HCT116 (cell line): ENCODE results near the gene CCBE1. TPM values are rescaled to one million over a fixed set of nuclear protein-coding genes. Genes with fewer than 3 reads are reported as not detected.

Source experiments
- ATAC-seq: fragments of 200-7000 bp; cut with Tn5 transposase; 2 replicates; pipeline ENCODE4 v1.9.1; 2020; ENCODE audit warnings: mild to moderate bottlenecking, moderate library complexity
- BruUV-seq: library from RNA; stranded (reverse); fragments of 400-500 nt; replicated peaks from 2 replicates; lab custom pipeline; 2021; lab: Mats Ljungman, UMichigan
- CTCF ChIA-PET: fragments of 300-600 bp; sonication (Branson Sonifier 250); formaldehyde crosslinking; loops from one replicate; lab custom pipeline; 2021; ENCODE audit warnings: antibody characterized with exemption; lab: Charles Lee
- POLR2A ChIA-PET: fragments of 300-600, 350-600 bp; sonication (Branson Sonifier 250); formaldehyde crosslinking; loops from one replicate; lab custom pipeline; 2021; ENCODE audit warnings: antibody characterized with exemption; lab: Charles Lee
- RAD21 ChIA-PET, 2 experiments: fragments of 300-600 bp; sonication (Branson Sonifier 250); formaldehyde crosslinking; loops; one replicate each; lab custom pipeline; 2023; ENCODE audit warnings: low total read pairs in 2 of 2; ENCODE audit not compliant: uncharacterized antibody in 2 of 2, unreplicated experiment in 2 of 2, low non-redundant PET in 1 of 2; lab: Charles Lee
- DNase-seq: peaks from one replicate; pipeline ENCODE4 v3.0.0-alpha.2; 2010; ENCODE audit warnings: low read depth, low spot score
- H2AFZ ChIP-seq: fragments of 200-600 bp; shearing (Covaris generic), sonication (generic); 2 replicates; pipeline ENCODE4 v1.6.1; 2017; ENCODE audit warnings: low read depth, mixed run types, mixed read lengths, antibody characterized with exemption, low read length; ENCODE audit not compliant: poor library complexity, severe bottlenecking
- H3K27ac ChIP-seq: 2 replicates; pipeline ENCODE4 v1.5.1; 2012; ENCODE audit warnings: low read depth, low read length
- H3K27me3 ChIP-seq: fragments of 200-600 bp; sonication (generic); 2 replicates; pipeline ENCODE4 v1.6.1; 2016; ENCODE audit warnings: mixed run types, low read length, mixed read lengths; ENCODE audit not compliant: insufficient read depth
- H3K36me3 ChIP-seq, 2 experiments: fragments of 200-500 bp in 1 of 2; fragments of 200-600 bp in 1 of 2; sonication (Bioruptor generic) in 1 of 2; sonication (generic) in 1 of 2; 2 replicates each; pipeline versions ENCODE4 v1.5.1 to v1.6.1; 2014 to 2016; ENCODE audit warnings: low read length in 2 of 2, inconsistent platforms in 1 of 2, mixed read lengths in 1 of 2, mixed run types in 1 of 2; ENCODE audit not compliant: insufficient read depth in 2 of 2, control insufficient read depth in 1 of 2
- H3K4me1 ChIP-seq, 2 experiments: fragments of 200-600 bp in 1 of 2; sonication (generic) in 1 of 2; 2 replicates each; pipeline versions ENCODE4 v1.5.1 to v1.6.1; 2012 to 2017; ENCODE audit warnings: low read length in 2 of 2, inconsistent platforms in 1 of 2, mild to moderate bottlenecking in 1 of 2, mixed read lengths in 1 of 2, mixed run types in 1 of 2, moderate library complexity in 1 of 2; ENCODE audit not compliant: insufficient read depth in 2 of 2, control insufficient read depth in 1 of 2
- H3K4me2 ChIP-seq: fragments of 200-600 bp; sonication (generic); 2 replicates; pipeline ENCODE4 v1.6.1; 2017; ENCODE audit warnings: mixed run types, low read length, mixed read lengths
- H3K4me3 ChIP-seq, 2 experiments: fragments of 200-600 bp in 1 of 2; sonication (generic) in 1 of 2; replicated peaks in 1 of 2; 2 replicates each; pipeline ENCODE4 v1.5.1; 2011 to 2016; ENCODE audit warnings: low read length in 2 of 2, control low read depth in 1 of 2, low read depth in 1 of 2, mild to moderate bottlenecking in 1 of 2, mixed read lengths in 1 of 2, mixed run types in 1 of 2
- H3K79me2 ChIP-seq: fragments of 200-600 bp; sonication (generic); 2 replicates; pipeline ENCODE4 v1.6.1; 2017; ENCODE audit warnings: mild to moderate bottlenecking, mixed run types, low read length, moderate library complexity, mixed read lengths; ENCODE audit not compliant: insufficient read depth
- H3K9ac ChIP-seq: fragments of 200-600 bp; sonication (generic); 2 replicates; pipeline ENCODE4 v1.6.1; 2016; ENCODE audit warnings: low read length, mixed read lengths
- H3K9me2 ChIP-seq: fragments of 200-600 bp; sonication (generic), shearing (Covaris generic); 2 replicates; pipeline ENCODE4 v1.6.1; 2017; ENCODE audit warnings: mixed run types, mild to moderate bottlenecking, moderate library complexity; ENCODE audit not compliant: insufficient read depth
- H3K9me3 ChIP-seq, 2 experiments: fragments of 200-500 bp in 1 of 2; fragments of 200-600 bp in 1 of 2; sonication (Bioruptor generic) in 1 of 2; sonication (generic) in 1 of 2; 2 replicates each; pipeline ENCODE4 v1.6.1; 2014 to 2017; ENCODE audit warnings: low read length in 2 of 2, mixed read lengths in 2 of 2, inconsistent platforms in 1 of 2, low read depth in 1 of 2, mild to moderate bottlenecking in 1 of 2, mixed run types in 1 of 2, moderate library complexity in 1 of 2; ENCODE audit not compliant: control insufficient read depth in 1 of 2, insufficient read depth in 1 of 2
- H4K20me1 ChIP-seq: fragments of 200-600 bp; sonication (generic), shearing (Covaris generic); 2 replicates; pipeline ENCODE4 v1.6.1; 2017; ENCODE audit warnings: mixed run types, mild to moderate bottlenecking, moderate library complexity; ENCODE audit not compliant: insufficient read depth
- ATF3 ChIP-seq: IDR thresholded peaks from 2 replicates; pipeline ENCODE4 v1.6.1; 2012
- CBX3 ChIP-seq: IDR thresholded peaks from 2 replicates; pipeline ENCODE4 v1.6.1; 2012; ENCODE audit warnings: low read depth
- CEBPB ChIP-seq: IDR thresholded peaks from 2 replicates; pipeline ENCODE4 v1.6.1; 2012; ENCODE audit warnings: low read depth
- ELF1 ChIP-seq: IDR thresholded peaks from 2 replicates; pipeline ENCODE4 v1.6.1; 2012; ENCODE audit warnings: low read depth, borderline replicate concordance
- EZH2 ChIP-seq: fragments of 200-600 bp; sonication (generic); IDR thresholded peaks from 2 replicates; pipeline ENCODE4 v1.6.1; 2017; ENCODE audit warnings: antibody characterized with exemption, mixed run types
- EZH2phosphoT487 ChIP-seq: fragments of 200-600 bp; IDR thresholded peaks from 2 replicates; pipeline ENCODE4 v1.6.1; 2018; ENCODE audit warnings: antibody characterized with exemption, borderline replicate concordance
- FOSL1 ChIP-seq: IDR thresholded peaks from 2 replicates; pipeline ENCODE4 v1.6.1; 2012; ENCODE audit warnings: low read depth
- JUND ChIP-seq: IDR thresholded peaks from 2 replicates; pipeline ENCODE4 v1.6.1; 2012
- MAX ChIP-seq: IDR thresholded peaks from 2 replicates; pipeline ENCODE4 v1.6.1; 2012
- POLR2A ChIP-seq: IDR thresholded peaks from 2 replicates; pipeline ENCODE4 v1.7.0; 2011; ENCODE audit warnings: borderline replicate concordance; ENCODE audit not compliant: insufficient read depth, insufficient read length; ENCODE audit errors: extremely low read depth
- POLR2AphosphoS5 ChIP-seq: IDR thresholded peaks from 2 replicates; pipeline ENCODE4 v1.6.1; 2011; ENCODE audit warnings: mild to moderate bottlenecking, low read depth, low read length, moderate library complexity
- RAD21 ChIP-seq: IDR thresholded peaks from 2 replicates; pipeline ENCODE4 v1.6.1; 2012; ENCODE audit warnings: low read depth, mild to moderate bottlenecking
- SP1 ChIP-seq: IDR thresholded peaks from 2 replicates; pipeline ENCODE4 v1.6.1; 2012; ENCODE audit warnings: low read depth
- SRF ChIP-seq: IDR thresholded peaks from 2 replicates; pipeline ENCODE4 v1.6.1; 2012; ENCODE audit warnings: low read depth
- TCF7L2 ChIP-seq: IDR thresholded peaks from 2 replicates; pipeline ENCODE4 v1.7.0; 2011; ENCODE audit warnings: borderline replicate concordance, inconsistent platforms; ENCODE audit not compliant: insufficient read depth, insufficient read length; ENCODE audit errors: extremely low read depth
- YY1 ChIP-seq: IDR thresholded peaks from 2 replicates; pipeline ENCODE4 v1.6.1; 2011; ENCODE audit warnings: low read length, low read depth, moderate library complexity, mild to moderate bottlenecking; ENCODE audit not compliant: insufficient replicate concordance; ENCODE audit errors: extremely low read depth
- ZFX ChIP-seq: fragments of 450-650 bp; IDR thresholded peaks from 2 replicates; pipeline ENCODE4 v1.6.1; 2017
- intact Hi-C: fragments of 100-400 bp; cut with micrococcal nuclease; formaldehyde crosslinking; loops from 2 replicates; pipeline ENCODE4 v1.10.0; 2022
- total RNA-seq: library from RNA; stranded (reverse); gene quantifications from one replicate; pipeline ENCODE4 v1.2.1, GENCODE V29; 2021; ENCODE audit not compliant: unreplicated experiment
- TF ChIP-seq, protein P1 (sequence below), 3 experiments: fragments of 200-600 bp in 1 of 3; sonication (generic) in 1 of 3; IDR thresholded peaks in 2 of 3; conservative IDR thresholded peaks in 1 of 3; 2 replicates each; pipeline ENCODE4 v1.5.1; 2012 to 2017; ENCODE audit warnings: low read depth in 2 of 3, low read length in 2 of 3, antibody characterized with exemption in 1 of 3, borderline replicate concordance in 1 of 3, control low read depth in 1 of 3, mild to moderate bottlenecking in 1 of 3, mixed read lengths in 1 of 3, mixed run types in 1 of 3, moderate library complexity in 1 of 3; ENCODE audit not compliant: insufficient read depth in 1 of 3
- TF ChIP-seq, protein P2 (sequence below): IDR thresholded peaks from 2 replicates; pipeline ENCODE4 v1.6.1; 2012; ENCODE audit warnings: low read depth

CCBE1 gene
- total RNA-seq, 1 experiment from 2014 or later: 0.84 TPM

DNA sequence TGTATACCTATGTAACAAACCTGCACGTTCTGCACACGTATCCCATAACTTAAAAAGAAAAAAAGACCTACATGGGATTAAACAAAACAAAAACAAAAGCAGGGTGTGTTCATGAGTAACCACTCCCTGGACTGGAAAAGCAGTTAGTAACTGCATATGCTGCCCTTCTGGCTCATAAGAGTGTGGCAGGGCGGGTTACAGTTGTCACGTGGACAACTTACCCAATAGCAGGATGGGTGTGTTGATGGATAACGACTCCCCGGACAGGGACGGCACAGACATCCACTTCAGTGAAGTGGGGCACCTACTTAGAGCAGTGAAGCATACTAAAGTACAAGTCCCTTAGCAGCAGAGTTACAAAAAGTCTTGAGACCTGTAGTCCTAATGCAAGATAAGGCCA lies 136.7 kb downstream of the CCBE1 start:
- no TSS peak for BruUV-seq
- H3K4me3 ChIP-seq: no peak overlapping the region

More for the DNA sequence above, 136.7 kb downstream of the CCBE1 start:
- Histone ChIP-seq H2AFZ (no peak overlapping the region), H3K9me3 (no peaks in the 10 kb centered on the region), H4K20me1 (no peaks in the 10 kb centered on the region), H3K9me2 (no peaks in the 10 kb centered on the region), H3K9ac (no peak overlapping the region), H3K4me2 (no peak overlapping the region), H3K27ac (no peak overlapping the region), H3K36me3 (no peaks in the 10 kb centered on the region), H3K79me2 (no peaks in the 10 kb centered on the region), H3K4me1 (no peaks in the 10 kb centered on the region), H3K27me3 (peaks cover 9% of the 10 kb centered on the region; the same call in 1 of the 2 replicates)
- no peak for TF ChIP-seq ZFX
- TF ChIP-seq EZH2phosphoT487: no peak
- TF ChIP-seq, protein P1, sequence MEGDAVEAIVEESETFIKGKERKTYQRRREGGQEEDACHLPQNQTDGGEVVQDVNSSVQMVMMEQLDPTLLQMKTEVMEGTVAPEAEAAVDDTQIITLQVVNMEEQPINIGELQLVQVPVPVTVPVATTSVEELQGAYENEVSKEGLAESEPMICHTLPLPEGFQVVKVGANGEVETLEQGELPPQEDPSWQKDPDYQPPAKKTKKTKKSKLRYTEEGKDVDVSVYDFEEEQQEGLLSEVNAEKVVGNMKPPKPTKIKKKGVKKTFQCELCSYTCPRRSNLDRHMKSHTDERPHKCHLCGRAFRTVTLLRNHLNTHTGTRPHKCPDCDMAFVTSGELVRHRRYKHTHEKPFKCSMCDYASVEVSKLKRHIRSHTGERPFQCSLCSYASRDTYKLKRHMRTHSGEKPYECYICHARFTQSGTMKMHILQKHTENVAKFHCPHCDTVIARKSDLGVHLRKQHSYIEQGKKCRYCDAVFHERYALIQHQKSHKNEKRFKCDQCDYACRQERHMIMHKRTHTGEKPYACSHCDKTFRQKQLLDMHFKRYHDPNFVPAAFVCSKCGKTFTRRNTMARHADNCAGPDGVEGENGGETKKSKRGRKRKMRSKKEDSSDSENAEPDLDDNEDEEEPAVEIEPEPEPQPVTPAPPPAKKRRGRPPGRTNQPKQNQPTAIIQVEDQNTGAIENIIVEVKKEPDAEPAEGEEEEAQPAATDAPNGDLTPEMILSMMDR (IDR thresholded peaks at IDR 0.05 in 2 of 3, conservative IDR thresholded peaks at IDR 0.05 in 1 of 3; ENCODE audit: borderline replicate concordance in 1 of 3, insufficient read depth in 1 of 3, low read depth in 2 of 3, low read length in 2 of 3): no peak
- TF ChIP-seq YY1: no peak
- no peak for TF ChIP-seq CBX3
- no peak for TF ChIP-seq EZH2
- TF ChIP-seq POLR2A: no peak
- no peak for TF ChIP-seq CEBPB
- no peak for TF ChIP-seq SP1
- TF ChIP-seq, protein P2, sequence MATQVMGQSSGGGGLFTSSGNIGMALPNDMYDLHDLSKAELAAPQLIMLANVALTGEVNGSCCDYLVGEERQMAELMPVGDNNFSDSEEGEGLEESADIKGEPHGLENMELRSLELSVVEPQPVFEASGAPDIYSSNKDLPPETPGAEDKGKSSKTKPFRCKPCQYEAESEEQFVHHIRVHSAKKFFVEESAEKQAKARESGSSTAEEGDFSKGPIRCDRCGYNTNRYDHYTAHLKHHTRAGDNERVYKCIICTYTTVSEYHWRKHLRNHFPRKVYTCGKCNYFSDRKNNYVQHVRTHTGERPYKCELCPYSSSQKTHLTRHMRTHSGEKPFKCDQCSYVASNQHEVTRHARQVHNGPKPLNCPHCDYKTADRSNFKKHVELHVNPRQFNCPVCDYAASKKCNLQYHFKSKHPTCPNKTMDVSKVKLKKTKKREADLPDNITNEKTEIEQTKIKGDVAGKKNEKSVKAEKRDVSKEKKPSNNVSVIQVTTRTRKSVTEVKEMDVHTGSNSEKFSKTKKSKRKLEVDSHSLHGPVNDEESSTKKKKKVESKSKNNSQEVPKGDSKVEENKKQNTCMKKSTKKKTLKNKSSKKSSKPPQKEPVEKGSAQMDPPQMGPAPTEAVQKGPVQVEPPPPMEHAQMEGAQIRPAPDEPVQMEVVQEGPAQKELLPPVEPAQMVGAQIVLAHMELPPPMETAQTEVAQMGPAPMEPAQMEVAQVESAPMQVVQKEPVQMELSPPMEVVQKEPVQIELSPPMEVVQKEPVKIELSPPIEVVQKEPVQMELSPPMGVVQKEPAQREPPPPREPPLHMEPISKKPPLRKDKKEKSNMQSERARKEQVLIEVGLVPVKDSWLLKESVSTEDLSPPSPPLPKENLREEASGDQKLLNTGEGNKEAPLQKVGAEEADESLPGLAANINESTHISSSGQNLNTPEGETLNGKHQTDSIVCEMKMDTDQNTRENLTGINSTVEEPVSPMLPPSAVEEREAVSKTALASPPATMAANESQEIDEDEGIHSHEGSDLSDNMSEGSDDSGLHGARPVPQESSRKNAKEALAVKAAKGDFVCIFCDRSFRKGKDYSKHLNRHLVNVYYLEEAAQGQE: no peak
- no peak for TF ChIP-seq SRF
- no peak for TF ChIP-seq MAX
- TF ChIP-seq TCF7L2: no peak
- no peak for TF ChIP-seq FOSL1
- no peak for TF ChIP-seq POLR2AphosphoS5
- TF ChIP-seq JUND: no peak
- TF ChIP-seq RAD21: no peak
- no peak for TF ChIP-seq ELF1
- no peak for TF ChIP-seq ATF3
- ChIA-PET CTCF (no interaction called here), RAD21 (no interaction called here), POLR2A (no interaction called here)
- intact Hi-C loops: no loop called here
- no peak for DNase-seq
- no peak for ATAC-seq
